Right forelimb (tissue), 1 donor: ENCODE measurements around the gene KAT8.
A peak's percentile ranks its signal among the peaks of the same experiment; 100 is the strongest.
"Not testable (repeated sequence)": the region's sequence is repeated elsewhere in the genome, so short reads cannot be mapped to it uniquely, and the experiment has no call there.

Source experiments
- DNase-seq: peaks from one replicate; pipeline ENCODE4 v3.0.0-alpha.2; 2018

The KAT8 gene

DNA sequence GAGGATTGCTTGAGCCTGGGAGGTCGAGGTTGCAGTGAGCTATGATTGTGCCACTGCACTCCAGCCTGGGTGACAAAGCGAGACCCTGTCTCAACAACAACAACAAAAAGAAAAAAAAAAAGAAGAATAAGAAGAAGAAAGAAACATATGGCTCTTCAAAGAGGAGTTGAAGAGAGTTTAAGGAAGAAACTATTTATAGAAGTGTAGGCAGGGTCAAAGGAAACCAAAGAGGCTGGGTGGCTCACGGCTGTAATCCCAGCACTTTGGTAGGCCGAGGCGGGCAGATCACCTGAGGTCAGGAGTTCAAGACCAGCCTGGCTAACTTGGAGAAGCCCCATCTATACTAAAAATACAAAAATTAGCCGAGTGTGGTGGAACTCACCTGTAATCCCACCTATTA is 33.5 kb downstream of the KAT8 start:
- DNase-seq: not testable (repeated sequence)

DNA sequence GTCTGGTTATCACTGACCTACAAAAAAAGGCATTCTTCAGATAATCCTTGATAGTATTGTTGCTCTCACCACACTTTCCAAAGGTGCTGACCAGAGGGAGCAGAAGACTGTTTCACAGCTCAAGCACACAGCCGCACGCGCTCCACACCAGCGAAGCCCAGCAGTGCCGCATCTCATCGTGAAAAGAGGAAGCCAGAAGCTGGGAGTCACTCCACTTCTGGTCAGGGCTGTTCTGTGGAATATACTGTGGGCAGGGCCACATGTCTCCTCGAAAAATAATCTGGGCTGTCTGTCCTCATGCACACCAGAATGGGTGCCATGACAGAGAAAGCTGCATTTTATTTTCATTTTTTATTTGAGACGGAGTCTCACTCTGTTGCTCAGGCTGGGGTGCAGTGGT is 39.7 kb downstream of the KAT8 start:
- DNase-seq: no peak

DNA sequence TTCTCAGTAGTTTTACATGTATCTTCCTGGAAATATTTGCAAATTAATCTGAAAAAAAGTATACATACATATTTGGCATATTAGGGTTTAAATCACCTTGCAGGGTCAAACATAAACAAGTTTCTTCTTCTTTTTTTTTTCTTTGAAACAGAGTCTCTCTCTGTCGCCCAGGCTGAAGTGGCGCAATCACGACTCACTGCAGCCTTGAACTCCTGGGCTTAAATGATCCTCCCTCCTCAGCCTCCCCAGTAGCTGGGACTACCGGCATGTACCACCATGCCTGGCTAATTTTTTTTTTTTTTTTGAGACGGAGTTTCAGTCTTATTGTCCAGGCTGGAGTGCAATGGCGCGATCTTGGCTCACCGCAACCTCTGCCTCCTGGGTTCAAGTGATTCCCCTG is 49.9 kb downstream of the KAT8 start:
- DNase-seq: no peak

DNA sequence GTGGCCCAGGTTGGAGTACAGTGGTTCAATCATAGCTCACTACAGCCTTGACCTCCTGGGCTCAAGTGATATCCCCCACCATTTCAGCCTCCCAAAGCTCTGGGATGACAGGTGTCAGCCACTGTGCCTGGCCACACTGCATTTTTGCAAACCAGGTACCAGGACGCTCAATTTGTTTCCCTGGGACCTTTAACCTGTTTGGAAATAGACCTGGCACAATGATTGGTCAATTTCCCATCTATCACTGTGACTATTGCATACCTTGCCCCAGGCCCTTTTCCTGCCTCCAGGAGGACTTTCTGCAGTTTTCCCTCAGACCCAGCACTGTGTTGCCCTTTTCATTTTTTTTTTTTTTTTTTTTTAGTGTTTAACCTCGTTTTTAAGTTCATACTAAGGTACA is 51.4 kb downstream of the KAT8 start:
- no peak for DNase-seq

DNA sequence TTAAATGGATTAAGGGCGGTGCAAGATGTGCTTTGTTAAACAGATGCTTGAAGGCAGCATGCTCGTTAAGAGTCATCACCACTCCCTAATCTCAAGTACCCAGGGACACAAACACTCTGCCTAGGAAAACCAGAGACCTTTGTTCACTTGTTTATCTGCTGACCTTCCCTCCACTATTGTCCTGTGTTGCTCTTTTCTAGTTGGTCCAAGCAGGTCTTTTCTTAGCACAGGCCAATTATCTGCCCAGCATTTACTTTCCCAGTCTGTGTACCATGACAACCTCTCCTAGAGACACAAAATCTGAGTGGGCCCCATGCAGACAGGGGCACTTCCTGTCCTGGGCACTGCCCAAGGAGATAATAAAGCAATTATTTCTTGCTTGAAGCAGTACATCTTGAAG is 52.6 kb downstream of the KAT8 start:
- DNase-seq: not testable (repeated sequence)

DNA sequence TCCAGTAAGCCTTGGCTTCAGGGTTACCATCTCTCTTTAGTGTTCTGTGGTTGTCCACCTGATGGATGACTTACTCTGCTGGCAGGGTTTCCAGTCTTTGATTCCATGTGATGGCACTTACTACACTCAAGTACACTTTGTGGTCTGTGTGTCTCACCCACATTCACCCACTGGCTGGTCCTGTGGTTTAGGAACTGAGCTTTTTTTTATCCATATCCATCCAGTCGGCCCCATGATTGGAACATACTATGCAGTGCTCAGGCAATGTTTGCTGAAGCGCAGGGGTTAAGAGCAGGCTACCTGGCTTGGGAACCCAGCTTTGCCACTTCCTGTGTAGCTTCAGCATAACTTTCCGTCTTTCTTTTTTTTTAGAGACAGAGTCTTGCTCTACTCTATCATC is 59.7 kb downstream of the KAT8 start:
- DNase-seq: no peak

DNA sequence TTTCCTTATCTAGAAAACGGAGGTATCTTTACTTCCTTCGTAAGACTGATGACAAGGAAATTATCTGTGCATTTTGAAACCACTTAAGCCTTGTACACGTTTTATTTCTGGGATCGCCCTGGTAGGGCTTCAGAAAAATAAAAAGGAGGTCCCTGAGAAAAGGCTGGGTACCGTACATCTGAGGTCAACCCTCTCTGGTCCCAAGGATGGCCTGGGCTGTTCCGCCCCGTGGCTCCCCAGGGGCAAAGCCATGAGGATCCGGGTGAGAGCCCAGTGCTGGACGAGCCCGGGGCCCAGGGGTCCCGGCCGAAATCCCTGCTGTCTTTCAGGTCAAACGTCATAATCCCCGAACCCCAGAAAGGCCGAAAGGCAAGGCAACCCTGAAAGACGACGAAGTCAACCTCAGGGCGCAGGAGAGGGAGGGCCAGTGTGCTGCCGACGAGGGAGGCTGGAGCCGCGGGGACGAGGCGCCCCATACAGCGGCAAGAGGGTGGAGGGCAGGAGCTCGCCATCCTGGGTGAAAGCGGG is 61.8 kb downstream of the KAT8 start:
- no peak for DNase-seq

DNA sequence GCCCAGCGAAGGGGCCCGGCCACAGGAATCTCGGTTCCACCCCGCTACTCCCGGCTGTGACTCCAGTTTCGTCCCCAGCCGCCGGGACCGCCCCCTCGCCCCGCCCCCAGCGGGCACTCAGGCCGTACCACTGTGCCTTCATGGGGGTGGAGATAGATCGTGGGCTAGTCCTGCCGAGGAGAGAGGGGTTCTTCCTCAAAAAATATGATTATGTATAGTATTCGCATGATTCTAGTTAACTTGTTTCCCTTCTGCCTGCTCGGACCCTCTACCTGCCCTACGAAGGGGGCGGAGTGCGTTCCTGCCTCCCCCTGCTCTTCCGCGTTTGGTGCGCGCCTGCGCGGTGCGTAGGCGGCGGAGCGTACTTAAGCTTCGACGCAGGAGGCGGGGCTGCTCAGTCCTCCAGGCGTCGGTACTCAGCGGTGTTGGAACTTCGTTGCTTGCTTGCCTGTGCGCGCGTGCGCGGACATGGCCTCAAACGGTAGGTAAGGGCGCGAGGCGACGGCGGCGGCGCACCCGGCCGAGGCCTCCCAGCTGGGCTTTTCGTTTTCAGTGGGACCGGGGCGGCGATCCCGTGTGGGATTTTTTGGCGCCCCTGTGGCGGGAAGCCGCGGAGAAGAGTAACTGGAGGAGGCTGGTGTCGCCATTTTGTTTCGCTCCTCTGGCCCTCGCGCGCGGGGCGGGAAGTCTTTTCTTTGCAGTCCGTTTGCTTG is 62.4 kb downstream of the KAT8 start, which contains the start of gene FUS:
Gene FUS (plus strand): TSS at position 393 of the 713 bp plus-strand sequence. CDS start 76 bp downstream, at position 469.
- peak; percentile 96 for DNase-seq
